Heart left ventricle (tissue), 16 donors: ENCODE measurements around the gene PITHD1. TPM values are rescaled to one million over a fixed set of nuclear protein-coding genes. Genes with fewer than 3 reads are reported as not detected.
"Not testable (repeated sequence)": the region's sequence is repeated elsewhere in the genome, so short reads cannot be mapped to it uniquely, and the experiment has no call there.

Experiments
- ATAC-seq, 4 donors: fragments of 200-7000 bp; cut with Tn5 transposase; one replicate each; pipeline ENCODE4 v1.9.1; 2020 to 2022; ENCODE audit warnings: moderate library complexity in 4 of 4, mild to moderate bottlenecking in 3 of 4, moderate number of reproducible peaks in 1 of 4
- DNase-seq, 5 donors: peaks; one replicate each; pipeline ENCODE4 v3.0.0-alpha.2; 2020
- H3K27ac ChIP-seq, 12 donors: fragments of 200-600 bp; sonication (generic) in 4 of 12; one replicate each; pipeline versions ENCODE4 v1.5.0 to v1.8.0; 2016 to 2022; ENCODE audit warnings: mild to moderate bottlenecking in 2 of 12
- H3K27me3 ChIP-seq, 9 donors: fragments of 200-600 bp; sonication (generic) in 2 of 9; one replicate each; pipeline versions ENCODE4 v1.5.1 to v1.8.0; 2016 to 2022; ENCODE audit warnings: mild to moderate bottlenecking in 3 of 9
- H3K36me3 ChIP-seq, 9 donors: fragments of 200-600 bp; sonication (generic) in 2 of 9; one replicate each; pipeline versions ENCODE4 v1.5.0 to v1.8.0; 2018 to 2022; ENCODE audit warnings: mild to moderate bottlenecking in 2 of 9
- H3K4me1 ChIP-seq, 12 donors: fragments of 200-600 bp; sonication (generic) in 4 of 12; one replicate each; pipeline versions ENCODE4 v1.5.0 to v1.8.0; 2016 to 2022; ENCODE audit warnings: mild to moderate bottlenecking in 3 of 12
- H3K4me3 ChIP-seq, 12 donors: fragments of 200-600 bp; sonication (generic) in 4 of 12; one replicate each; pipeline versions ENCODE4 v1.5.0 to v1.8.0; 2017 to 2022; ENCODE audit warnings: mild to moderate bottlenecking in 9 of 12, moderate library complexity in 4 of 12
- H3K9me3 ChIP-seq, 12 donors: fragments of 200-600 bp; sonication (generic) in 4 of 12; one replicate each; pipeline versions ENCODE4 v1.5.0 to v1.8.0; 2016 to 2022; ENCODE audit warnings: mild to moderate bottlenecking in 1 of 12
- CTCF ChIP-seq, 12 donors: fragments of 200-600 bp; sonication (generic) in 4 of 12; IDR thresholded peaks; one replicate each; pipeline versions ENCODE4 v1.5.0 to v1.8.0; 2018 to 2022; ENCODE audit warnings: antibody characterized with exemption in 12 of 12, mild to moderate bottlenecking in 5 of 12
- POLR2A ChIP-seq, 2 donors: fragments of 450-650 bp; IDR thresholded peaks; one replicate each; pipeline ENCODE4 v1.6.1; 2017; ENCODE audit warnings: antibody characterized with exemption in 2 of 2, mild to moderate bottlenecking in 2 of 2, moderate library complexity in 2 of 2
- WGBS, 4 donors: extraction: QIAGEN DNeasy Blood & Tissue Kit in 2 of 4; methylation state at CpG; one replicate each; pipeline versions ENCODE4 v1.1.5 to v1.1.7; 2013 to 2018; 5-methylcytosine and 5-hydroxymethylcytosine counted together
- intact Hi-C, 10 donors: fragments of 100-400 bp; cut with DNase I; formaldehyde crosslinking; loops; one replicate each; pipeline versions ENCODE4 v1.11.1 to v1.14.2; 2022
- polyA plus RNA-seq, 2 donors: library from polyadenylated mRNA; stranded (reverse); fragments of 200-250 nt; gene quantifications; one replicate each; pipeline ENCODE4 v1.2.3, GENCODE V29; 2013
- total RNA-seq, 9 donors: library from RNA; depleted of rRNA in 2 of 9; stranded (reverse); fragments of >200 nt in 2 of 9; fragmentation: NEBNext Ultra II Directional in 3 of 9; extraction: Animal tissue kit (Norgen Biotek cat#: 25700) in 3 of 9; gene quantifications; one replicate each; pipeline versions ENCODE4 v1.1.0 to v1.2.4, GENCODE V29; 2016 to 2023
- donor health status: ischemic (EF 13 %, LVEDD 7.1; RV severe dilation, severe dysfunction).
- donor health status: healthy with polysubstance abuse.
- donor health status: DM: no; HTN: yes; CAD: no.
- donor health status: DM: no; HTN: no; CAD: no.
- donor health status: ischemic (EF 25% LVEDD 6.9; RV normal size, moderate dysfunction).
- donor health status: ischemic (EF 25% LVEDD 5.7; RV mildly dilated, moderate dysfunction).
- donor health status: healthy.
- donor health status: DM: yes; HTN: yes; CAD: no.
- donor health status: ischemic (EF 35%, LVEDD 5.7; RV mildly dilated, moderate dysfunction).
- donor health status: nonischemic (EF 11% LVEDD 7.7; RV severe dilation, severe dysfunction).
- donor health status: DM: yes; HTN: yes; CAD: no.
- donor health status: PGD.
- donor health status: ischemic (EF 29% LVEDD 5.4; RV normal size, mild dysfunction).
- donor health status: nonischemic (EF 23%, LVEDD 6.1; RV moderate dilation, normal function).

Gene PITHD1
- total and polyA plus RNA-seq, 11 donors = 31.8 to 86.4 (median 46.2) TPM

GRCh38 chr1:23776217-23776616 is 2.0 kb upstream of the PITHD1 start:
- intact Hi-C loops = loop anchor here in 6 of 10 donors (5.0 to 10.0 kb wide), 4 partner anchors 49 to 139 kb away; partner anchors contain the start of genes FUCA1 (in 4 of the 6), CNR2 (in 1 of the 6) and HMGCL (in 1 of the 6)
- 87 to 89% (median 88%) methylated on average over 2 of the region's 2 CpGs for WGBS, 4 donors
- no peak overlapping the region for H3K27ac ChIP-seq

GRCh38 chr1:23779826-23780371 is 1.7 kb downstream of the PITHD1 start:
- peaks cover 4 to 39% (median 23%) of the 10 kb centered on the region in 12 donors for H3K4me1 ChIP-seq
- intact Hi-C loops = loop anchor here in 6 of 10 donors (5.0 to 10.0 kb wide), 4 partner anchors 45 to 135 kb away; partner anchors contain the start of genes FUCA1 (in 4 of the 6), CNR2 (in 1 of the 6) and HMGCL (in 1 of the 6)
- WGBS, 4 donors = 77 to 87% (median 82%) methylated on average over 3 of the region's 3 CpGs
- H3K4me3 ChIP-seq = peak overlapping the region in 4 of 12 donors; percentile 93 to 99 (median 96)
- ATAC-seq (no peak), DNase-seq (no peak)
- H3K27me3 ChIP-seq = no peaks in the 10 kb centered on the region
- no peak overlapping the region for H3K27ac ChIP-seq
- H3K9me3 ChIP-seq = no peaks in the 10 kb centered on the region
- H3K36me3 ChIP-seq = peaks cover 0 to 54% (median 39%) of the 10 kb centered on the region in 9 donors
- TF ChIP-seq POLR2A (IDR thresholded peaks at IDR 0.05) (no peak), CTCF (IDR thresholded peaks at IDR 0.05) (no peak)

More at GRCh38 chr1:23776217-23776616, 2.0 kb upstream of the PITHD1 start:
- peaks cover 4 to 56% (median 36%) of the 10 kb centered on the region in 12 donors for H3K4me1 ChIP-seq
- DNase-seq (no peak), ATAC-seq (no peak)
- TF ChIP-seq POLR2A (IDR thresholded peaks at IDR 0.05) = no peak
- TF ChIP-seq CTCF (IDR thresholded peaks at IDR 0.05) = no peak
- H3K36me3 ChIP-seq = peaks cover 0 to 24% (median 17%) of the 10 kb centered on the region in 9 donors
- H3K4me3 ChIP-seq = no peak overlapping the region
- no peaks in the 10 kb centered on the region for H3K27me3 ChIP-seq
- H3K9me3 ChIP-seq = no peaks in the 10 kb centered on the region

DNA sequence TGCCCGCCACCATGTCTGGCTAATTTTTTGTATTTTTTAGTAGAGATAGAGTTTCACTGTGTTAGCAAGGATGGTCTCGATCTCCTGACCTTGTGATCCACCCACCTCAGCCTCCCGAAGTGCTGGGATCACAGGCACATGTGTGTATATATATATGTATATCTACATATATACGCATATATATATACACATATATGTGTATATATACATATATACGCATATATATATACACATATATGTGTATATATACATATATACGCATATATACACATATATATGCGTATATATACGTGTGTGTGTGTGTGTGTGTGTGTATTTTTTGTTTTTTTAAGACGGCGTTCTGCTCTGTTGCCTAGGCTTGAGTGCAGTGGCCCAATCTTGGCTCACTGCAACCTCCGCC is 4.9 kb downstream of the PITHD1 start:
- ATAC-seq, H3K4me3 ChIP-seq, H3K27me3 ChIP-seq, DNase-seq, intact Hi-C loops, H3K27ac ChIP-seq, H3K9me3 ChIP-seq: not testable (repeated sequence)
- 93 to 96% (median 94%) methylated on average over 11 of the region's 11 CpGs for WGBS, 4 donors
- Histone ChIP-seq H3K36me3 (peaks cover 0 to 86% (median 69%) of the 10 kb centered on the region in 9 donors), H3K4me1 (peaks cover 4 to 26% (median 12%) of the 10 kb centered on the region in 12 donors)

- Histone ChIP-seq H3K9me3 (no peaks in the 10 kb centered on the region), H3K27me3 (no peaks in the 10 kb centered on the region), H3K4me1 (peaks cover 0 to 16% (median 2%) of the 10 kb centered on the region in 12 donors), H3K4me3 (no peak overlapping the region), H3K36me3 (peaks cover 0 to 94% (median 75%) of the 10 kb centered on the region in 9 donors), H3K27ac (peak overlapping the region in 1 of 12 donors; percentile 49)
- 85 to 89% (median 88%) methylated on average over 4 of the region's 4 CpGs for WGBS, 4 donors
- DNase-seq (no peak), ATAC-seq (no peak)
- intact Hi-C loops = no loop called here
- TF ChIP-seq CTCF (IDR thresholded peaks at IDR 0.05) = no peak
- TF ChIP-seq POLR2A (IDR thresholded peaks at IDR 0.05) = no peak
Measured at GRCh38 chr1:23784846-23785245, 6.6 kb downstream of the PITHD1 start.
